SH-SY5Y (cell line): Measurements from ENCODE around the gene AMPH.

Experiments used
- GATA2 ChIP-seq: IDR thresholded peaks from 2 replicates; pipeline ENCODE4 v1.6.1; 2011; ENCODE audit warnings: mild to moderate bottlenecking, low read depth, low read length
- GATA3 ChIP-seq: IDR thresholded peaks from 2 replicates; pipeline ENCODE4 v1.6.1; 2011; ENCODE audit warnings: low read depth, mild to moderate bottlenecking, low read length, moderate library complexity

DNA sequence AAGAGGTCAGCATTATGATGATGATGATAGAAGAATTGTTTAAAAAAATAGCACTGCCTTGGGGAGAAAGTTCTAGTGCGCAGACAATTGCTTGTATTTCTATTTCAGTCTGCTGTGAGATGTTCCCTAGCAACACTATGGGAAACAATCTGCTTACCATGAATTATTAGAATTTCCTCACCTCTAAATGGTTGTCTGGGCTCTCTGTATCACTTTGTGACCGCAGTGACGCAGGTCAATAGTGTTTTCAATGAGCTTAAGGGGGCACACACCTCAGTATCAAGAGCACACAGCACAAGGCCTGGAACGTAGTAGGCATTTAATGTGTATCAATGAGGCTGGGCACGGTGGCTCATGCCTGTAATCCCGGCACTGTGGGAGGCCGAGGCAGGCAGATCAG lies 258.9 kb downstream of the AMPH start:
- TF ChIP-seq GATA3 (no peak), GATA2 (no peak)
